ENCODE data around the gene ZNF79. TPM values are rescaled to one million over a fixed set of nuclear protein-coding genes. Genes with fewer than 3 reads are reported as not detected.

The ZNF79 gene
- total RNA-seq (10 to 100 TPM; 19.1 to 19.7 TPM), polyA plus RNA-seq (6.8 TPM)

GRCh38 chr9:127423934-127424675, at the start of gene ZNF79:
Gene ZNF79 (plus strand): TSS chr9:127424382. CDS start chr9:127424788, 406 bp downstream.
- Mint-ChIP-seq H3K4me3 (peak within 1 kb of the TSS; percentile 94 to 100 (median 98)), H3K9me3 (no peaks in the 10 kb centered on the region), H3K36me3 (peaks cover 0 to 26% (median 7%) of the 10 kb centered on the region in 3 donors), H3K4me1 (peaks cover 43 to 62% (median 51%) of the 10 kb centered on the region in 3 donors), H3K27ac (peak within 1 kb of the TSS; percentile 93 to 99 (median 96)), H3K27me3 (no peaks in the 10 kb centered on the region)
- Histone ChIP-seq H3K4me1 (ENCODE audit: insufficient read depth, low read length) (peaks cover 31% of the 10 kb centered on the region), H3K4me3 (ENCODE audit: low read length) (peak within 1 kb of the TSS; percentile 81), H3K27ac (ENCODE audit: low read depth, low read length) (peak within 1 kb of the TSS; percentile 78), H3K9me3 (ENCODE audit: low read length) (no peaks in the 10 kb centered on the region), H3K27me3 (ENCODE audit: insufficient read depth, low read length, poor library complexity, severe bottlenecking) (no peaks in the 10 kb centered on the region), H3K36me3 (ENCODE audit: insufficient read depth, low read length) (no peaks in the 10 kb centered on the region)
- ChIA-PET CTCF (interaction anchor here (0.9 to 1.5 kb wide), 5 partner anchors 26 to 209 kb away, joined by 3 to 4 read pairs (median 3); partner anchors contain the start of genes RPL12 and SLC2A8), POLR2A (interaction anchor here (0.6 to 1.7 kb wide), 3 partner anchors 25 to 27 kb away, joined by 3 to 17 read pairs (median 3); partner anchors contain the start of genes LRSAM1, RPL12 and SLC2A8)
- DNase-seq: peak; percentile 89 to 92 (median 89)

- no peak overlapping the region for H3K27ac Mint-ChIP-seq
- no peak overlapping the region for H3K27ac ChIP-seq (ENCODE audit: low read depth, low read length)
- no peak overlapping the region for H3K4me3 Mint-ChIP-seq
- no peaks in the 10 kb centered on the region for H3K4me1 Mint-ChIP-seq
- H3K9me3 Mint-ChIP-seq: peaks cover 0 to 10% (median 1%) of the 10 kb centered on the region in 5 donors
- peaks cover 0 to 5% (median 0%) of the 10 kb centered on the region in 3 donors for H3K36me3 Mint-ChIP-seq
- no peaks in the 10 kb centered on the region for H3K4me1 ChIP-seq (ENCODE audit: insufficient read depth, low read length)
- ChIA-PET CTCF (no interaction called here), POLR2A (no interaction called here)
- peaks cover 28% of the 10 kb centered on the region for H3K27me3 ChIP-seq (ENCODE audit: insufficient read depth, low read length, poor library complexity, severe bottlenecking)
- no peaks in the 10 kb centered on the region for H3K9me3 ChIP-seq (ENCODE audit: low read length)
- H3K27me3 Mint-ChIP-seq: peaks cover 61 to 67% of the 10 kb centered on the region in 2 donors
- H3K4me3 ChIP-seq (ENCODE audit: low read length): no peak overlapping the region
- no peak for DNase-seq
- H3K36me3 ChIP-seq (ENCODE audit: insufficient read depth, low read length): no peaks in the 10 kb centered on the region
These were observed 43.7 kb upstream of the ZNF79 start for GRCh38 chr9:127380479-127380878.

DNA sequence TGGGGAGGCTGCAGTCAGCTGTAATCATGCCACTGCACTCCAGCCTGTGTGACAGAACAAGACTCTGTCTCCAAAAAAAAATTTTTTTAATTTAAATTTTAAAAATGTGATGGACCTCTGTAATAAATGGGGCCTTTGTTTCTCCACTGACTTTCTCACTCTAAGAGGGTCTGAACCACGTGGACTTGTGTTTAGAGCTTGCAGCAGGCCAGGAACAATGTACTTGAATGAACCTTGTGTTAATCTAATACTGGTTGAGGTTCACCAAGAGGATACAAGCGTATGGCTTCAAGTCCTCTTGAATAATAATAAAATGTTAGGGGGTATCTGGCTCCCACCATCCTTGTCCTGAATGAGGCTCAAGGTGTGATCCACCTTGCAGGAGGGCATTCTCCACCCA, 41.6 kb upstream of the ZNF79 start:
- H3K9me3 Mint-ChIP-seq: peaks cover 0 to 10% (median 1%) of the 10 kb centered on the region in 5 donors
- H3K36me3 Mint-ChIP-seq: peaks cover 0 to 5% (median 0%) of the 10 kb centered on the region in 3 donors
- H3K36me3 ChIP-seq (ENCODE audit: insufficient read depth, low read length): no peaks in the 10 kb centered on the region
- no peak overlapping the region for H3K4me3 Mint-ChIP-seq
- H3K27ac Mint-ChIP-seq: no peak overlapping the region
- H3K4me1 Mint-ChIP-seq: peaks cover 4 to 8% (median 5%) of the 10 kb centered on the region in 3 donors
- ChIA-PET CTCF (interaction anchor here (0.8 kb wide), 1 partner anchor 14 kb away, joined by 4 read pairs; the partner anchor contains the start of gene SLC2A8), POLR2A (interaction anchor here (0.7 kb wide), 1 partner anchor 805 kb away, joined by 3 read pairs; no protein-coding TSS in a partner anchor)
- DNase-seq: no peak
- no peak overlapping the region for H3K27ac ChIP-seq (ENCODE audit: low read depth, low read length)
- H3K4me1 ChIP-seq (ENCODE audit: insufficient read depth, low read length): no peaks in the 10 kb centered on the region
- peaks cover 43% of the 10 kb centered on the region for H3K27me3 ChIP-seq (ENCODE audit: insufficient read depth, low read length, poor library complexity, severe bottlenecking)
- no peak overlapping the region for H3K4me3 ChIP-seq (ENCODE audit: low read length)
- no peaks in the 10 kb centered on the region for H3K9me3 ChIP-seq (ENCODE audit: low read length)
- H3K27me3 Mint-ChIP-seq: peaks cover 62 to 73% of the 10 kb centered on the region in 2 donors

- CTCF ChIA-PET: no interaction called here
These were observed 40.0 kb upstream of the ZNF79 start for GRCh38 chr9:127384016-127384730.

GRCh38 chr9:127384901-127385300, 39.3 kb upstream of the ZNF79 start:
- H3K9me3 Mint-ChIP-seq: no peaks in the 10 kb centered on the region
- H3K4me1 Mint-ChIP-seq: peaks cover 20 to 24% (median 20%) of the 10 kb centered on the region in 3 donors
- peaks cover 55 to 66% of the 10 kb centered on the region in 2 donors for H3K27me3 Mint-ChIP-seq
- H3K36me3 Mint-ChIP-seq: no peaks in the 10 kb centered on the region
- no peak for DNase-seq
- no peak overlapping the region for H3K4me3 Mint-ChIP-seq
- Histone ChIP-seq H3K27ac (ENCODE audit: low read depth, low read length) (no peak overlapping the region), H3K9me3 (ENCODE audit: low read length) (no peaks in the 10 kb centered on the region), H3K4me3 (ENCODE audit: low read length) (no peak overlapping the region), H3K4me1 (ENCODE audit: insufficient read depth, low read length) (peaks cover 19% of the 10 kb centered on the region), H3K36me3 (ENCODE audit: insufficient read depth, low read length) (no peaks in the 10 kb centered on the region), H3K27me3 (ENCODE audit: insufficient read depth, low read length, poor library complexity, severe bottlenecking) (peaks cover 51% of the 10 kb centered on the region)
- H3K27ac Mint-ChIP-seq: no peak overlapping the region
- POLR2A ChIA-PET: no interaction called here
- CTCF ChIA-PET: no interaction called here

More at GRCh38 chr9:127384016-127384730, 40.0 kb upstream of the ZNF79 start:
- POLR2A ChIA-PET: no interaction called here
- peaks cover 0 to 4% (median 0%) of the 10 kb centered on the region in 3 donors for H3K36me3 Mint-ChIP-seq
- peaks cover 55 to 69% of the 10 kb centered on the region in 2 donors for H3K27me3 Mint-ChIP-seq
- DNase-seq: no peak
- H3K4me1 Mint-ChIP-seq: peaks cover 16 to 21% (median 17%) of the 10 kb centered on the region in 3 donors
- no peak overlapping the region for H3K4me3 Mint-ChIP-seq
- Histone ChIP-seq H3K9me3 (ENCODE audit: low read length) (no peaks in the 10 kb centered on the region), H3K27me3 (ENCODE audit: insufficient read depth, low read length, poor library complexity, severe bottlenecking) (peaks cover 46% of the 10 kb centered on the region), H3K4me1 (ENCODE audit: insufficient read depth, low read length) (peaks cover 15% of the 10 kb centered on the region), H3K27ac (ENCODE audit: low read depth, low read length) (no peak overlapping the region), H3K4me3 (ENCODE audit: low read length) (no peak overlapping the region), H3K36me3 (ENCODE audit: insufficient read depth, low read length) (no peaks in the 10 kb centered on the region)
- peaks cover 0 to 7% (median 1%) of the 10 kb centered on the region in 5 donors for H3K9me3 Mint-ChIP-seq
- H3K27ac Mint-ChIP-seq: peak overlapping the region in 1 of 8 donors; percentile 15

DNA sequence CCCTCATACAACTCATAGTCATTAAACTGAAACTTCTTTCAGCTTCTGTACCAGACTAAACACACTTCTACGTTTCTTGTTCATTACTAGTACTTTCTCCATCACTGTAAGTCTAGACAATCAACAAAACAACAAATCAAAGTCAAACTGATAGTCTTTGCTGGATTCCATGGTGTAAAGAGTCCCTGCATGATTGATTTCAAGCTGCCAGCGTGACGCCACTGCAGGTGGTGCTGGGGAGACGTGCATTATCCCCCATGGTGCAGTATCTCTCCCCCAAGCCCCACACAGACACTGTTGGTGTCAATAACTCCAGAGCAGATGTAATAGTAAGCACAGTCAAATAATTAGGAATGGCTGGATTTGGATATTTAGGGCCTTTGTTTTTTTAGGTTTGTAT, 37.9 kb upstream of the ZNF79 start:
- Histone ChIP-seq H3K36me3 (ENCODE audit: insufficient read depth, low read length) (no peaks in the 10 kb centered on the region), H3K27ac (ENCODE audit: low read depth, low read length) (no peak overlapping the region), H3K27me3 (ENCODE audit: insufficient read depth, low read length, poor library complexity, severe bottlenecking) (peaks cover 61% of the 10 kb centered on the region), H3K9me3 (ENCODE audit: low read length) (no peaks in the 10 kb centered on the region), H3K4me1 (ENCODE audit: insufficient read depth, low read length) (peaks cover 19% of the 10 kb centered on the region), H3K4me3 (ENCODE audit: low read length) (no peak overlapping the region)
- no peak for DNase-seq
- Mint-ChIP-seq H3K4me3 (no peak overlapping the region), H3K4me1 (peaks cover 23 to 30% (median 24%) of the 10 kb centered on the region in 3 donors), H3K27me3 (peaks cover 59 to 67% of the 10 kb centered on the region in 2 donors), H3K36me3 (no peaks in the 10 kb centered on the region), H3K9me3 (no peaks in the 10 kb centered on the region), H3K27ac (no peak overlapping the region)
- ChIA-PET CTCF (no interaction called here), POLR2A (no interaction called here)

DNA sequence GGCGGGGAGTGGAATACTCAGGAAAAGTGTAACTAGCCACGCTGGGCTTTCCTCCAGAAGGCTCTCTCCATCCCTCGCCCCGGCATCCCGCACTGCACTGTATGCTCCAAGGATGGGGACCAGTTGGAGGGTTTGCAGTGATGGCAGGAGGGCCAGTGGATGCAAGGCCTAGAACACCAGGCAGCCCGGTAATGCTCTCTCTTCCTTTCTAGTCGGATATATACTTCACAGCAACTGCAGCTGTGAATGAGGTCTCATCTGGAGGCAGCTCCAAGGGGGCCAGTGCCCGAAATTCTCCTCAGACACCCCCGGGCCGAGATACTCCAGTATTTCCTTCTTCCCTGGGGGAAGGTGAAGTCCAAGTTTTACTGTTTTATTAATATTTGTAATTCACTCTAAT, 37.2 kb upstream of the ZNF79 start:
- Histone ChIP-seq H3K9me3 (ENCODE audit: low read length) (no peaks in the 10 kb centered on the region), H3K27me3 (ENCODE audit: insufficient read depth, low read length, poor library complexity, severe bottlenecking) (peaks cover 66% of the 10 kb centered on the region), H3K4me3 (ENCODE audit: low read length) (no peak overlapping the region), H3K36me3 (ENCODE audit: insufficient read depth, low read length) (no peaks in the 10 kb centered on the region), H3K27ac (ENCODE audit: low read depth, low read length) (no peak overlapping the region), H3K4me1 (ENCODE audit: insufficient read depth, low read length) (peaks cover 19% of the 10 kb centered on the region)
- no peaks in the 10 kb centered on the region for H3K36me3 Mint-ChIP-seq
- H3K27me3 Mint-ChIP-seq: peaks cover 52 to 66% of the 10 kb centered on the region in 2 donors
- no peak overlapping the region for H3K4me3 Mint-ChIP-seq
- POLR2A ChIA-PET: no interaction called here
- no peaks in the 10 kb centered on the region for H3K9me3 Mint-ChIP-seq
- H3K27ac Mint-ChIP-seq: no peak overlapping the region
- no peak for DNase-seq
- CTCF ChIA-PET: no interaction called here
- peaks cover 23 to 30% (median 24%) of the 10 kb centered on the region in 3 donors for H3K4me1 Mint-ChIP-seq
